HG02852 (cell line): ENCODE results near the gene NPR2.

Experiments used
- ATAC-seq: cut with Tn5 transposase; IDR thresholded peaks from one replicate; pipeline ENCODE4 v1.9.1; 2021; ENCODE audit warnings: mild to moderate bottlenecking, moderate library complexity; ENCODE audit not compliant: unreplicated experiment

The NPR2 gene

GRCh38 chr9:35763181-35763580, 28.2 kb upstream of the NPR2 start:
- no peak for ATAC-seq

- ATAC-seq = no peak
Measured at GRCh38 chr9:35763803-35764202, 27.6 kb upstream of the NPR2 start.

GRCh38 chr9:35766997-35767396, 24.4 kb upstream of the NPR2 start:
- ATAC-seq = no peak

GRCh38 chr9:35767458-35767857, 23.9 kb upstream of the NPR2 start:
- ATAC-seq = no peak

- ATAC-seq = no peak
Measured at GRCh38 chr9:35769763-35770162, 21.6 kb upstream of the NPR2 start.

GRCh38 chr9:35771075-35771433, 20.3 kb upstream of the NPR2 start:
- ATAC-seq = no peak

- no peak for ATAC-seq
Measured at GRCh38 chr9:35771534-35771933, 19.9 kb upstream of the NPR2 start.

- ATAC-seq = no peak
Measured at GRCh38 chr9:35771943-35772342, 19.4 kb upstream of the NPR2 start.

GRCh38 chr9:35774907-35775635, 16.3 kb upstream of the NPR2 start:
- ATAC-seq = no peak

GRCh38 chr9:35776018-35776417, 15.4 kb upstream of the NPR2 start:
- no peak for ATAC-seq

GRCh38 chr9:35778496-35778895, 12.9 kb upstream of the NPR2 start:
- ATAC-seq = no peak

- no peak for ATAC-seq
Measured at GRCh38 chr9:35781066-35781465, 10.3 kb upstream of the NPR2 start.

- no peak for ATAC-seq
Measured at GRCh38 chr9:35783418-35783817, 8.0 kb upstream of the NPR2 start.

GRCh38 chr9:35789541-35789940, 1.9 kb upstream of the NPR2 start:
- no peak for ATAC-seq

GRCh38 chr9:35790025-35790384, 1.4 kb upstream of the NPR2 start:
- ATAC-seq = no peak

GRCh38 chr9:35790385-35791296, 750 bp upstream of the NPR2 start:
- no peak for ATAC-seq

GRCh38 chr9:35792024-35792813, 828 bp downstream of the NPR2 start:
- ATAC-seq = no peak

GRCh38 chr9:35792826-35793225, 1.4 kb downstream of the NPR2 start:
- ATAC-seq = no peak

- no peak for ATAC-seq
Measured at GRCh38 chr9:35793461-35793860, 2.1 kb downstream of the NPR2 start.

GRCh38 chr9:35795695-35796094, 4.3 kb downstream of the NPR2 start:
- ATAC-seq = no peak

GRCh38 chr9:35797311-35798109, 6.1 kb downstream of the NPR2 start:
- ATAC-seq = no peak
